Measurements from ENCODE around the gene TSPAN19. TPM values are rescaled to one million over a fixed set of nuclear protein-coding genes. Genes with fewer than 3 reads are reported as not detected.

Gene TSPAN19
- total RNA-seq, 1 donor from 2014 or later: 6.6 TPM

GRCh38 chr12:85000729-85001128 lies 35.3 kb downstream of the TSPAN19 start:
- Histone ChIP-seq H3K36me3 (no peaks in the 10 kb centered on the region), H3K4me1 (no peaks in the 10 kb centered on the region), H3K9me3 (no peaks in the 10 kb centered on the region), H3K4me3 (no peak overlapping the region), H3K27ac (no peak overlapping the region), H3K27me3 (ENCODE audit: low read depth) (no peaks in the 10 kb centered on the region)
- ATAC-seq (no peak), DNase-seq (no peak)
- TF ChIP-seq CTCF (IDR thresholded peaks at IDR 0.05): no peak
- intact Hi-C loops (cut with DNase I): no loop called here

GRCh38 chr12:84998341-84998740 lies 37.7 kb downstream of the TSPAN19 start:
- ATAC-seq (no peak), DNase-seq (no peak)
- intact Hi-C loops (cut with DNase I): no loop called here
- no peak for TF ChIP-seq CTCF (IDR thresholded peaks at IDR 0.05)
- Histone ChIP-seq H3K27ac (no peak overlapping the region), H3K9me3 (no peaks in the 10 kb centered on the region), H3K4me3 (no peak overlapping the region), H3K4me1 (no peaks in the 10 kb centered on the region), H3K27me3 (ENCODE audit: low read depth) (no peaks in the 10 kb centered on the region), H3K36me3 (no peaks in the 10 kb centered on the region)

- DNase-seq (no peak), ATAC-seq (no peak)
- Histone ChIP-seq H3K4me3 (no peak overlapping the region), H3K27ac (no peak overlapping the region), H3K27me3 (ENCODE audit: low read depth) (no peaks in the 10 kb centered on the region), H3K36me3 (no peaks in the 10 kb centered on the region), H3K4me1 (no peaks in the 10 kb centered on the region), H3K9me3 (no peaks in the 10 kb centered on the region)
- no peak for TF ChIP-seq CTCF (IDR thresholded peaks at IDR 0.05)
- intact Hi-C loops (cut with DNase I): no loop called here
These were observed 39.3 kb downstream of the TSPAN19 start for GRCh38 chr12:84996759-84997158.

- TF ChIP-seq CTCF (IDR thresholded peaks at IDR 0.05): no peak
- no peak for ATAC-seq
- Histone ChIP-seq H3K27ac (no peak overlapping the region), H3K4me1 (no peaks in the 10 kb centered on the region), H3K36me3 (no peaks in the 10 kb centered on the region), H3K4me3 (no peak overlapping the region), H3K9me3 (no peaks in the 10 kb centered on the region), H3K27me3 (ENCODE audit: low read depth) (no peaks in the 10 kb centered on the region)
- DNase-seq: no peak
- intact Hi-C loops (cut with DNase I): no loop called here
These were observed 40.4 kb downstream of the TSPAN19 start for GRCh38 chr12:84995641-84996040.

GRCh38 chr12:84994426-84994825 lies 41.7 kb downstream of the TSPAN19 start:
- no peak for ATAC-seq
- H3K27ac ChIP-seq: no peak overlapping the region
- no peak for TF ChIP-seq CTCF (IDR thresholded peaks at IDR 0.05)

GRCh38 chr12:84986586-84986985 lies 49.5 kb downstream of the TSPAN19 start:
- ATAC-seq (no peak), DNase-seq (no peak)
- H3K4me3 ChIP-seq: no peak overlapping the region
- no peak for TF ChIP-seq CTCF (IDR thresholded peaks at IDR 0.05)
- intact Hi-C loops (cut with DNase I): no loop called here
- H3K27ac ChIP-seq: no peak overlapping the region
- H3K27me3 ChIP-seq (ENCODE audit: low read depth): no peaks in the 10 kb centered on the region
- H3K9me3 ChIP-seq: no peaks in the 10 kb centered on the region
- H3K36me3 ChIP-seq: no peaks in the 10 kb centered on the region
- H3K4me1 ChIP-seq: no peaks in the 10 kb centered on the region

More at GRCh38 chr12:84994426-84994825, 41.7 kb downstream of the TSPAN19 start:
- DNase-seq: no peak
- intact Hi-C loops (cut with DNase I): no loop called here
- Histone ChIP-seq H3K9me3 (no peaks in the 10 kb centered on the region), H3K27me3 (ENCODE audit: low read depth) (no peaks in the 10 kb centered on the region), H3K36me3 (no peaks in the 10 kb centered on the region), H3K4me3 (no peak overlapping the region), H3K4me1 (no peaks in the 10 kb centered on the region)

All from lower lobe of right lung (tissue), 2 donors.